GM19099 (cell line): ENCODE measurements around the gene RAB24.

ENCODE experiments used
- POLR2A ChIP-seq: IDR thresholded peaks from 3 replicates; pipeline ENCODE4 v1.6.1; 2011; ENCODE audit warnings: low read depth; ENCODE audit not compliant: insufficient read length; ENCODE audit errors: extremely low read depth

Gene RAB24

DNA sequence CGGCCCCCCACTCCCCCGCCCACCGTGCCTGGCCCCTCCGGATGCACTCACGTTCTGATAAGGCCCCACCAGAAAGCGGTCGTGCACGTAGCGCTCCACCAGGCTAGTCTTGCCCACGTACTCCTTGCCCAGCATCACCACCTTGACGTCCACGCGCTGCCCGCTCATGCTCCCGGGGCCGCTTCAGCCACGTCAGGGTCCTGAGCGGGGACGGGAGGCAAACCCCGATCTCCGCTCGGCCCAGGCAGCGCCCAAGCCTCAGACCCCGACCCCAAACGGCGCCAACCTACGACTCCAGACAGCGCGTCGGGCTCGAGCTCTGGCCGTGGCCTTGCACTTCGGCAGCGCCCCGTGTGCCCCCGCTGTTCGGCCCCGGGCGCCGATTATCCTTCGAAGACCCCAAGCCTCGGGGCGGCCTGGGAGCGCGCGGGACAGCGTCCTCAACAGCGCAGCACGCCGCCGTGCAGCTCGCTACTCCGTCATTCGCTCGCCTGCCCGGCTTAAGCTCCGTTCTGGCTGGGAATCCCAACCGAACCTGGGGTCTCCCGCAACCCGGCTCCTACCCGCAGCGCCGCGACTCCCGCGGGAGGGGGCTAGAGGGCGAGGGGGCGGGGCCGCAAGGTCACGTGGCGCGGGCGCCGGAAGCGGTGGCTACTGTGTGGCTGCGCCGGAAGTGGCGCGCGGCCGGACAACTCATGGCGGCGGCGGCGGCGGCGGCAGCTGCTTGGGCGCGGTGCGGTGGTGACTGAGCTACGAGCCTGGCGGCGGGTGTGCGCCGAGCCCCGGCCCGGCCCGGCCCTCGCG, at the start of gene RAB24, which contains the start of gene PRELID1:
RAB24 (minus strand) TSS at position 599 of the 804 bp plus-strand sequence; CDS start at position 168, 431 bp downstream.
PRELID1 (plus strand) TSS at position 679 of the 804 bp plus-strand sequence. CDS start 187 bp downstream, outside the sequence.
- TF ChIP-seq POLR2A: peak; percentile 72

DNA sequence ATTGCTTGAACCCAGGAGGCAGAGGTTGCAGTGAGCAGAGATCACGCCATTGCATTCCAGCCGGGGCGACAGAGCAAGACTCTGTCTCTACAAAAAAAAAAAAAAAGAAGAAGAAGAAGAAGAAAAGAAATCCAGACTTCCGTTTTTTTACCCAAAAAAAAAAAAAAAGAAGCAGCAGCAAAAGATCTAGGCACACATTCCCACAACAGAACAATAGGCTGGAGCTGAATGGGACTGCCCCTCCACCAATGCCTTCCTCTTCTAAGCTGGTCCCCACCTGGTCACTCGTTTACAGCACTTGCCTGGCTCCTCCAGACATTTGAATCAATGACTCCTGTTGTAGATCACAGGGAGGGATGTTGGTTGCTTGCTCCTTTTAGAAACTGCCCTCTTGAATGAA, 49.6 kb upstream of the RAB24 start:
- no peak for TF ChIP-seq POLR2A

DNA sequence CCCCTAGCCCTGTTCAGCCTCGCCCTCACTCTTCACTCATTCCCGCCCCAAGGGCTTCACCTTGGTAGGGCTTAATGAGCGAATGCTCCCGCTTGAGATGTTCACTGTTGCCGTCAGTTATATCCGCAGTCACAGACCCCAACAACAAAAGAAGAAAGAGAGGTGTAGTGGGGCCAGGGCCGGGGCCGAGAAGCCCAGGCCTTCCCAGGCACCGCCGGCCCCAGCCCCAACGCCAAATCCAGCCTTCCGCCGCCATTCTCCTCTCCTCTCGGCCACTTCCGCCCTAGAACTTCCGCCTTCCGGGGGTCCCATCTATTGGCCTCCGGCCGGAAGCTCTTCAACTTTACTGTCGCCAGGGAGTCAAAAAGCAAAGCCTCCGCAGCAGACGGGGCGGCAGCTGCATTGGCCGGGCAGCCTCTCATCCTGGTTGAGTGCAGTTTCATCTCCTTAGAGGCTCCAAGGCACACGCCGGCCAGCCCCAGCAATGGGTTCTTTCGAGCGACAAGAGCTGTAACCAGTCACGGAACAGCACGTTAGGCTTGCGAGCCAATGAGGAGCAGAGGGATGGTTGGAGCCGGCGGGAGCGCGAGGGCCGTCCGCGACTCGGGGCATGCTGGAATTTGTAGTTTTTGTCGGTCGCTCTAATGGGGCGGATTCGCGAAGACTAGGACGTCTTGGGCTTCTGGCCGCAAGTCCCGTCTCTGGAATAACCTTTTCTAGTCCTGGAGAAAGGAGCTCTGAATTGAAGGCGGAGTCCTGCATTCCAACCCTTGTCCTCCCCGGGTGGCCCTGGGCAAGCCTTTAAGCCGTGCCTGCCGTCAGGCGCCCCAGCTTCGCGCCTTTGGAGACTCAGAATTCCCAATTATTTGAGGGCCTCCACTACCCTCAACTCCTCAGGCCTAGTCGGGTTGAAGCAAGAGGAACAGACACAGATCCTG, 48.1 kb upstream of the RAB24 start, which contains the start of gene LMAN2:
LMAN2 (minus strand) TSS at position 277 of the 938 bp plus-strand sequence; CDS start at position 256, 21 bp downstream.
- peak; percentile 88 for TF ChIP-seq POLR2A

DNA sequence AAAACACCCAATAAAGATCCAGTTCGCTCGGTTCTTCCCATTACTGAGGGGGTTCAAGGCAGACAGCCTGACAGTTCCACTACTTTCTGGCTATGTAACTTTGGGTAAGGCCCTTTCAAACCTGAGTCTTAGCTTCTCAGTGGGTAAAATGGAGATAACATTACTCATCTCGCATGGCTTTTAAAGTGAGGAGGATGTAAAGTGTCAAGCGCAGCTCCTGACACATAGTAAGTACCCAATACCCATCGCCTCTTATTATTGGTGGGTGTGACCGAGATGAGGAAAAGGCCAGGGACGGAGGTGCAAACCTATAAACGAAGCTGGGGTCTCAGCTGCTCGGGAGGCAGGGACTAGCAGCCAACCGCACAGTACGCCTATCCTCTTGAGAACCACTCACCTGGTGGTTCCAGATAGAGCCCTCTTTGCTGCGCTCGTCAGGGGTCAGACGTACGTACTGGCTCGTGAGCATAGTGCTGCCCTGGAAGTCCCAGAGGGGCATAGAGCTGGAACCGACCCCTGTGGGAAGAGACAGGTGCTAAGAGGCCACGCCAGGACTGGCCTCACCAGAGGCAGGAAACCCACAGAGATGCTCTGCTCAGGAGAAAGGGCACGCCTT, 47.4 kb upstream of the RAB24 start:
- TF ChIP-seq POLR2A: no peak

DNA sequence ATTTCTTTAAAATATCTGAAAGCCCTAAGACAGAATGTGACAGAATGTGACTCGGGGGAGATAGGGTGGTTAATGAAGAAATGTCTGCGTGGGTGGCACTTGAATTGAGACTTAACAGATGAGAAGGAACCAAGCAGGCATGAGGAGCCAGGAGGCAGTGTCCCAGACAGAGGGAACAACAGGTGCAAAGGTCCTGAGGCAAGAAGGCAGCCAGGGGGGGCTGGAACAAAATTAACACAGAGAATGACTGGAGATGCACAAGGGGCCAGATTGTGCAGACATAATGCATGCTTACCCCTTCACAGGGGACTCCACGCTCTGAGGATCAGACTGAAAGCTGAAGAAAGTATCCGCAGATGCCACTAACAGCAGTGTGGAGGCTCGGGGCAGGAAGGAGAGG, 46.2 kb upstream of the RAB24 start:
- no peak for TF ChIP-seq POLR2A

GRCh38 chr5:177349362-177349647, 45.8 kb upstream of the RAB24 start:
- TF ChIP-seq POLR2A: no peak

- TF ChIP-seq POLR2A: no peak
Measured at GRCh38 chr5:177347699-177348098, 44.2 kb upstream of the RAB24 start.

GRCh38 chr5:177346820-177347219, 43.3 kb upstream of the RAB24 start:
- no peak for TF ChIP-seq POLR2A

DNA sequence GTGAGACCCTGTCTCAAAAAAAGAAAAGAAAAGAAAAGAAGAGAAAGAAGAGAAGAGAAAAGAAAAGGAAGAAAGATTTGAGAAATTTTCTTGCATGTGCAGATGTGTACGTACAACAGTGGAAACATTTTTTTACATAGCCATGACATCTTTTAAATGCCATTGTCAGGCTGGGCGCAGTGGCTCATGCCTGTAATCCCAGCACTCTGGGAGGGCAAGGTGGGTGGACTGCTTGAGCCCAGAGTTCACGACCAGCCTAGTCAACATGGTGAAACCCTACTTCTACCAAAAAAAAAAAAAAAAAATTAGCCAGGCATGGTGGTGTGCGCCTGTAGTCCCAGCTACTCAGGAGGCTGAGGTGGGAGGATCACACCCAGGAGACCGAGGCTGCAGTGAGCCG, 41.4 kb upstream of the RAB24 start:
- TF ChIP-seq POLR2A: no peak

DNA sequence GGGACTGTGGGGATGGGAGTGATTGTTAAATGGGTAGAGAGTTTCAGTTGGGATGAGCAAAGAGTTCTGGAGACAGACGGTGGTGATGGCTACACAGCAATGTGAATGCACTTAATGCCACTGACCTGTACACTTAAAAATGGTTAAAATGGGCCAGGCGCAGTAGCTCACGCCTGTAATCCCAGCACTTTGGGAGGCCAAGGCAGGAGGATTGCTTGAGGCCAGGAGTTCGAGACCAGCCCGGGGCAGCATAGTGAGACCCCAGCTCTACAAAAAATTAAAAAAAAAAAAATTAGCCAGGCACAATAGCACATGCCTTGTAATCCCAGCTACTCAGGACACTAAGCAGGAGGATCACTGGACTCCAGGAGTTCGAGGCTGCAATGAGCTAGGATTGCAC, 40.3 kb upstream of the RAB24 start:
- TF ChIP-seq POLR2A: no peak

DNA sequence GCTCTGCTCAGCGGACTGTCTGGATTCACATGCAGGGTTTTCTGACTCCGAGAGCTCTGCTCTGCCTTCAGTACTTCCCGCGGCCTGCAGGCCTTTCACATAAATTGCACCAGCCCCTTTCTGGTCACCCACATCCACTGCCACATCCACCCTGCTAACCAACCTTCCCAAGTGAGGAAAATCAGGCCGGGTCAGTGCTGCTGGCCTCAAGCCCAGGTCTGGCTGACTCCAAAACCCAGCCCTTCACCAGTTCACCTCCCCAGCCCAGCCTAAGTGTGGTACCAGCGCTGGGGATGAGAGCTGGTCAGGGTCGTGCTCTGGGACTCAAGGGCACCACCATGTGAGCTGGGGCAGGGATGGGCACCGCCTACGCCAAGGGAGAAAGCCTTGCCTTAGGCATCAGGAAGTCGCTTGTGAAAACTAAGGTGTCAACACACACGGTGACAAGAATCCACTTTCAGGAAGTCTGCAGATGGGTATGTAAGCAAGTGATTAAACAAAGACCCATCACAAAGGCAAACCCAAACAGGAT, 35.7 kb upstream of the RAB24 start:
- TF ChIP-seq POLR2A: no peak

GRCh38 chr5:177338251-177339106, 35.0 kb upstream of the RAB24 start:
- no peak for TF ChIP-seq POLR2A

GRCh38 chr5:177336603-177337494, 33.3 kb upstream of the RAB24 start:
- no peak for TF ChIP-seq POLR2A

DNA sequence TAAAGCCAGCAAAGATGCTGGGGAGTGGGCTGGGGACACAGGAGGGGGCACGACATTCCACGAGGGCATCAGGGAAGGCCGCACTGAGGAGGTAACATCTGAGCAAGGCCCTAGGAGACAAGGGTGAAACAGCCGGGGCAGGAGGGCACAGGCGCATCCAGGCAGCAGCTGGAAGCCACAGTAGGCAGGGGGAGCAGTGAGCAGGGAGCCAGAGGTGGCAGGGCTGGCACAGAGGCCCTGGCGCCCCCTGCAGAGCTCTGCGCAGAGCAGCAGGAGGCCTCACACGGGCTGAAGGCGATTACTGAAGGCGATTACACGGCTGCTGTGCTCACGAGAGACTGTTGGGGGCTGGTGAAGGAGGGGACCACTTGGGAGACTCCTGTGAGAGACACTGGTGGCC, 32.6 kb upstream of the RAB24 start:
- TF ChIP-seq POLR2A: no peak

DNA sequence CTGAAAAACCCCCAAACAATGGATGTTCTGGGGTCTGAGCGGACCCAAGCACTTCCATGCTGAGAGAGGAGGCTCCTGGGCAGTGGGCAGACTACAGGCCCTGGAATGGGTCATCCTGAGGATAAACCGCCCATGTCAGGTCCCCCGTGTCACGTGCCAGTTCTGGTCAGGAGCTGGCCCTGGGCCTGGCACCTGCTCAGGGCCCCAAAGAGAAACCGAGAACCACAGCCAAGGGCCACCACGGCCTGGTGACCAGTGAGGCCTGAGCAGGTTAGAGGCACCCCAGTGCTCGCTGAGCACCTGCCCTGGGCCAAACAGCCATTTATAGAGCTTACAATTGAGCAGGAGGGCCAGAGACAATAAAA, 32.2 kb upstream of the RAB24 start:
- no peak for TF ChIP-seq POLR2A
